Esophagus squamous epithelium (tissue), 4 donors: ENCODE measurements around the gene WFDC12.

Source experiments
- CTCF ChIP-seq, 6 experiments: fragments of 450-650 bp in 4 of 6; fragments of 200-600 bp in 2 of 6; sonication (generic) in 2 of 6; IDR thresholded peaks; one replicate each; pipeline ENCODE4 v1.5.1; 2016 to 2019; ENCODE audit warnings: antibody characterized with exemption in 6 of 6, mild to moderate bottlenecking in 4 of 6, moderate library complexity in 4 of 6
- POLR2A ChIP-seq, 4 donors: fragments of 450-650 bp; IDR thresholded peaks; one replicate each; pipeline ENCODE4 v1.6.1; 2017; ENCODE audit warnings: antibody characterized with exemption in 4 of 4, mild to moderate bottlenecking in 4 of 4, moderate library complexity in 3 of 4

GRCh38 chr20:45173522-45173921 is 49.3 kb upstream of the WFDC12 start:
- TF ChIP-seq CTCF (IDR thresholded peaks at IDR 0.05) (no peak), POLR2A (IDR thresholded peaks at IDR 0.05) (no peak)
